ENCODE results near the gene HNRNPA1L2. TPM values are rescaled to one million over a fixed set of nuclear protein-coding genes. Genes with fewer than 3 reads are reported as not detected.
"Not testable (repeated sequence)": the region's sequence is repeated elsewhere in the genome, so short reads cannot be mapped to it uniquely, and the experiment has no call there.

The HNRNPA1L2 gene
- 16.4 to 18.5 TPM (median 18.1 TPM) in 3 replicates for total RNA-seq

DNA sequence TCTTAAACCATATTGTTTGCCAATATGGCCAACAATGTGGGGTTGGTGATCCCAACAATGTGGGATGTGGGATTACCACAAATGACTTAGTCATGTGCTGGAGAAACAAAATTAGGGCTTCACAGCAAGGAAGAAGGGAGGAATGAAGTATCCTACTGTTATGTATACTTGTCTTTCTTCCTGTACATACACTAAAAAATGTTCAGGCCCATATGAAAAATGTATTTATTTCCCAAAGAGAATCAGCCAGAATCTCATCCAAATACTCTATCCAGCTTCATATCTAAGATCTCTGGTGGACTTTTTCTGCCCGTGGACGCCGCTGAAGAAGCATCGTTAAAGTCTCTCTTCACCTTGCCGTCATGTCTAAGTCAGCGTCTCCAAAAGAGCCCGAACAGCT lies at the start of gene HNRNPA1L2:
Gene HNRNPA1L2 (plus strand): TSS at position 301 of the 400 bp plus-strand sequence. CDS start 62 bp downstream, at position 363.
- H3K27ac Mint-ChIP-seq = no peak within 1 kb of the TSS

DNA sequence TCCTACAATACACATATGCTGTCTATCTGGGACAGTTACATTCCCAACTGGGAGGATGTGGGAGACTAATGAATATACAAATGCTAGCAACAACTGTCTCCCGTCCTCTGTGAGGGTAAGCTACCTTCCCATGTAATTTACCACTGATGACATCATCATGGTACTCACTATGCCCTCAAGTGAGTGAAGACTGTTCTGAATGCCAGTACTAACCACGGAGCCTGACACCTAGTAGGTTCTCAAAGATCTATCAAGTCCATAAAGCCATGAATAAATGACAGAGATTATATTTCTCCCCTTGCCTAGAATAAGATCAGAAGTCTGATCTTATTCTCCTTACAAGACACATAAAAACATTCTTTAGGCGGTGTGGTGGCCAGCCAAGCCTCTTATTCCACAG lies 49.1 kb upstream of the HNRNPA1L2 start:
- H3K4me3 Mint-ChIP-seq, H3K36me3 Mint-ChIP-seq, H3K4me1 Mint-ChIP-seq: not testable (repeated sequence)

More for the DNA sequence above, at the start of gene HNRNPA1L2:
- H3K27me3 Mint-ChIP-seq (ENCODE audit: low read depth) = no peaks in the 10 kb centered on the region
- TF ChIP-seq, protein P1, sequence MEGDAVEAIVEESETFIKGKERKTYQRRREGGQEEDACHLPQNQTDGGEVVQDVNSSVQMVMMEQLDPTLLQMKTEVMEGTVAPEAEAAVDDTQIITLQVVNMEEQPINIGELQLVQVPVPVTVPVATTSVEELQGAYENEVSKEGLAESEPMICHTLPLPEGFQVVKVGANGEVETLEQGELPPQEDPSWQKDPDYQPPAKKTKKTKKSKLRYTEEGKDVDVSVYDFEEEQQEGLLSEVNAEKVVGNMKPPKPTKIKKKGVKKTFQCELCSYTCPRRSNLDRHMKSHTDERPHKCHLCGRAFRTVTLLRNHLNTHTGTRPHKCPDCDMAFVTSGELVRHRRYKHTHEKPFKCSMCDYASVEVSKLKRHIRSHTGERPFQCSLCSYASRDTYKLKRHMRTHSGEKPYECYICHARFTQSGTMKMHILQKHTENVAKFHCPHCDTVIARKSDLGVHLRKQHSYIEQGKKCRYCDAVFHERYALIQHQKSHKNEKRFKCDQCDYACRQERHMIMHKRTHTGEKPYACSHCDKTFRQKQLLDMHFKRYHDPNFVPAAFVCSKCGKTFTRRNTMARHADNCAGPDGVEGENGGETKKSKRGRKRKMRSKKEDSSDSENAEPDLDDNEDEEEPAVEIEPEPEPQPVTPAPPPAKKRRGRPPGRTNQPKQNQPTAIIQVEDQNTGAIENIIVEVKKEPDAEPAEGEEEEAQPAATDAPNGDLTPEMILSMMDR (IDR thresholded peaks at IDR 0.05; ENCODE audit: unreplicated experiment) = no peak
- no peaks in the 10 kb centered on the region for H3K4me1 Mint-ChIP-seq
- H3K9me3 Mint-ChIP-seq = no peaks in the 10 kb centered on the region
- no peak within 1 kb of the TSS for H3K4me3 Mint-ChIP-seq
- no peak for DNase-seq (ENCODE audit: low spot score in 2 of 2, unreplicated experiment in 2 of 2)
- peaks cover 20% of the 10 kb centered on the region for H3K36me3 Mint-ChIP-seq

DNA sequence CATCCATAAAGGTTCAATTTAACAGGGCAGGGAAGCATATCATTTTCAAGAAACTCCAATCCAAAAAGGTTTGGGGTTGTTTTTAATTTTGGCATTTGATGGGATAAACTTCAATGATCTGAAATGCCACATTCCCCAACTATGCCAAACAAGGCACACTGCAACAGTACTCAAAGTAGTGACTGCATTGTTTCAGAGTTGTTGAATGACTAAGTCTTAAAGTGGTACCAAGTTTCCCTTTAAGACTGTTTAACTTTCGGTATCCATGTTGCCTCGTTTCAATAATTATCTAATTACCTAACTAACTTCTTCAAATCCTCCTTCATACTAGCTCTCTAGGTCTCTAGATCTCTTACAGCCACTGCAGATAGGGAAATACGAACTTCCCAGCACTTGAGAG lies 48.4 kb upstream of the HNRNPA1L2 start:
- H3K27ac Mint-ChIP-seq; H3K4me3 Mint-ChIP-seq; H3K9me3 Mint-ChIP-seq; H3K36me3 Mint-ChIP-seq; H3K27me3 Mint-ChIP-seq (ENCODE audit: low read depth); H3K4me1 Mint-ChIP-seq; DNase-seq (ENCODE audit: low spot score in 2 of 2, unreplicated experiment in 2 of 2): not testable (repeated sequence)

More for the DNA sequence above, 49.1 kb upstream of the HNRNPA1L2 start:
- not testable (repeated sequence) for H3K27ac Mint-ChIP-seq; H3K9me3 Mint-ChIP-seq; H3K27me3 Mint-ChIP-seq (ENCODE audit: low read depth); DNase-seq (ENCODE audit: low spot score in 2 of 2, unreplicated experiment in 2 of 2)

DNA sequence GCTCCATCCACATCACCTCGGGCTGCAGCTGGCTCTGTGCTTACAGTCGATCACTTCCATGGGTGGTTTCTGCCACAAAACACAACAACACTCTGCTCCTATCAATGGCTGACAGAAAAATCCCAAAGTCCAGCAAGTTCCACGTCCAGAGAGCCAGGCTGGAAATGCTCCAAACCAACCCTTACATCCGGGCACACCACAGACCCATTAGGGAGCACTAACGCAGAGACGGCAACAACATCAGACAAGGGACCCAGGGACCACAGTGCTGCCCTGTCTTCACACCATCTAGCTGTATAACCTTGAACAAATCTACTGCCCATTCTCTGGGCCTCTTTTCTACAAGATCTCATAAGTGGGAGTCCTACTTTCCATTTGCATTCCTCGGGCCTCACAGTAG lies 47.9 kb upstream of the HNRNPA1L2 start:
- peaks cover 13% of the 10 kb centered on the region for H3K4me1 Mint-ChIP-seq
- not testable (repeated sequence) for H3K4me3 Mint-ChIP-seq; H3K36me3 Mint-ChIP-seq; H3K27me3 Mint-ChIP-seq (ENCODE audit: low read depth); H3K27ac Mint-ChIP-seq; H3K9me3 Mint-ChIP-seq; DNase-seq (ENCODE audit: low spot score in 2 of 2, unreplicated experiment in 2 of 2)

DNA sequence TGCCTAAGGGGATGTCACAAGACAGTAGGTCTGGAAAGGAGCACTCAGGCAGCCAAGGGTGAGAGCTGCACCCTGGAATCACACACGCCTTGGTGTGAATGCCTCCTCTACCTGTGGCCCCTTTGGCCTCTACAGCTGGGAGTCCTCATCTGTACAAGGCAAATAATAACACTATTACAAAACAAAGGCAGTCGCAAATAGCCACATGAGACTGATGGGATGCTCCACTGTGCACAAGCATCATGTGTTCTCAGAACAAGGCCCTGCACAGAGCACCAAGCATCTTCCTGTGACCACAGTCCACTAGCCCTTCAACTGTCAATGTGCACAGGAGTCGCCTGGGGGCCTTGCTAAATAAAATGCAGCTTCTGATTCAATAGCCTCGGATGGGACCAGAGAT lies 44.6 kb upstream of the HNRNPA1L2 start:
- H3K36me3 Mint-ChIP-seq = peaks cover 2% of the 10 kb centered on the region

DNA sequence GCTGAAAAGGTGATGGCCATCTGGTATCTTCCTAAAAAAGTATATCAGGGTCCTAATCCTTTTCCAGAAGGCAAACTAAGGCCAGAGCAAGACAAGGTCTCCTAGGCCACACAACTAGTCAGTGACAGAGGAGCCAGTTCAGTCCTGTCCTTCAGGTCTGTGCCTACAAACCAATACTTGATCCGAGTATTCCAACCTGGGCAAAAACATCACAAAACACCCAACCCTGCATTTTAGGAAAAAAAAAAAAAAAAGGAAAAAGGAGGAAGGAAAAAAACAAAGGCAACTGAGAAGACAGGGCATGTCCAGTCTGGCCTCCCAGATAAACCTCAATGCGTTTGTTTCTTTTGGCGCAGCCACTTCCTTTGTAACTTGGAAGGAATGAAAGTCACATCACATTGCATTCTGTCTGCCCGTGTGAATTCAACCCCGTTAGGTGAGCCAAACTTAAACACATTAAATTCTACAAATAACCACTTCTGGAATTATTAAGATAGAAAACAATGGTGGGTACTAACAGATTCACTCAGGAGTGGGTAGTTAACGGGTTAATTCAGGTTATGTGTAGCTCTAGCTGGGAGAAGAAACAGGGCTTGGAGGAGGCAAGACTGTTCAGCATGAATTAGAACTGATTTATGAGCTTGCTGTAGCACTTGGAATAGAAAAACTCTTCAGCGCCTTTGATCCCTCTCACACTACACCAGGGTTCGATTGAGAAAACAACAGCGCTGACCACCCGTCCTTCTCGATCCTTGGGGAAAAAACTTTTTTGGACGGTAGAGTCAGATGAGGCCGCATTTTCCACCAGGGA lies 43.0 kb upstream of the HNRNPA1L2 start:
- TF ChIP-seq, protein P1 (IDR thresholded peaks at IDR 0.05; ENCODE audit: unreplicated experiment) = no peak
- Mint-ChIP-seq H3K27me3 (ENCODE audit: low read depth) (no peaks in the 10 kb centered on the region), H3K9me3 (no peaks in the 10 kb centered on the region), H3K27ac (peak overlapping the region; percentile 93), H3K4me3 (peak overlapping the region; percentile 86), H3K36me3 (peaks cover 3% of the 10 kb centered on the region), H3K4me1 (peaks cover 25% of the 10 kb centered on the region)
- DNase-seq (ENCODE audit: low spot score in 2 of 2, unreplicated experiment in 2 of 2) = no peak

More for the DNA sequence above, 44.6 kb upstream of the HNRNPA1L2 start:
- Mint-ChIP-seq H3K9me3 (no peaks in the 10 kb centered on the region), H3K27me3 (ENCODE audit: low read depth) (no peaks in the 10 kb centered on the region), H3K4me1 (peaks cover 24% of the 10 kb centered on the region), H3K4me3 (no peak overlapping the region), H3K27ac (no peak overlapping the region)
- DNase-seq (ENCODE audit: low spot score in 2 of 2, unreplicated experiment in 2 of 2) = no peak
- TF ChIP-seq, protein P1 (IDR thresholded peaks at IDR 0.05; ENCODE audit: unreplicated experiment) = no peak

DNA sequence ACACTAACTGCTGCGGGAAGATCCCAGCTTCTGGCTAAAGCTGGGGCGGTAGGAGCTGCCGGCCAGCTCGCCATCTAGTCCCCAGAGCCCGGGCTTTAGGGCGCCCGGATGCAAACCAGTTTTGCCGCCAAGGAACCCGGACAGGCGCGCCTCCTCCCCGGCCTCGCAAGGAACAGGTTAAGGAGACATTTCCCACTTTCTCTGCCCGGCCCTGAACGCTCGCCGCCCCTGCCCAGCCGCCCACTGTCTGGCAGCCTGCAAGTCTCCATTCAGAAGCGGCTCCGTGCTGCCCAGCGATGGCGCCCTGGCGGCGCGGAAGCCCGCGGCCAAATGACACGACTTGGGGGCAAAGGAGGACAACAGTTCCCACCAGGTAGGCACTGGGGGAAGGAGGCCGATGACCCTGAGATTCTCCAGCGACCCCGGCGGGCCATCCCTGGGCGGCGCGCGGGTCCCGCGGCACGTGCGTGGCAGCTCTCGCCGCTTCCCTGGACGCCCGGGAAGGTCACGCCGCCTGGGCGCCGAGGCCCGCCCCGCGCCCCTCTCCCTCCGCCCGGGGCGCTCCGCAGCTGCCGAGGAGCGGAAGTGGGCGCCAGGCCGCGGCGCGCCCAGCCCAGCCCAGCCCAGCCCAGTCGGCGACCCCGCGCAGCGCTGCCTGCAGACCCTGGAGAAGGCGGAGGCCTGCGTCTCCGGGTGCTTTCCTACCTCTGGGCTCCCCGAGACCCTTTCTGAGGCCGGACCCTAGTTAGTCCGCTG lies 42.2 kb upstream of the HNRNPA1L2 start:
- TF ChIP-seq, protein P1 (IDR thresholded peaks at IDR 0.05; ENCODE audit: unreplicated experiment) = no peak
- H3K27ac Mint-ChIP-seq = peak overlapping the region; percentile 95
- H3K9me3 Mint-ChIP-seq = no peaks in the 10 kb centered on the region
- H3K4me1 Mint-ChIP-seq = peaks cover 25% of the 10 kb centered on the region
- DNase-seq (ENCODE audit: low spot score in 2 of 2, unreplicated experiment in 2 of 2) = peak; percentile 36 to 68
- no peaks in the 10 kb centered on the region for H3K27me3 Mint-ChIP-seq (ENCODE audit: low read depth)
- peaks cover 3% of the 10 kb centered on the region for H3K36me3 Mint-ChIP-seq
- H3K4me3 Mint-ChIP-seq = peak overlapping the region; percentile 86
